H54 (cell line): ENCODE measurements around the gene MRPL37.
"Not testable (repeated sequence)": the region's sequence is repeated elsewhere in the genome, so short reads cannot be mapped to it uniquely, and the experiment has no call there.

ENCODE experiments used
- DNase-seq: peaks from one replicate; pipeline ENCODE4 v3.0.0; 2011; ENCODE audit warnings: low spot score, mixed read lengths; ENCODE audit not compliant: insufficient read length
- FAIRE-seq: peaks from 3 replicates; lab custom pipeline; 2011; peaks lifted over from hg19 to GRCh38; lab: Jason Lieb, UNC
- POLR2A ChIP-seq: IDR thresholded peaks from 2 replicates; pipeline ENCODE4 v1.6.1; 2011; ENCODE audit warnings: low read depth, mild to moderate bottlenecking, low read length

The MRPL37 gene

GRCh38 chr1:54165146-54165545, 34.8 kb upstream of the MRPL37 start:
- FAIRE-seq (no peak), DNase-seq (no peak)
- TF ChIP-seq POLR2A = no peak

DNA sequence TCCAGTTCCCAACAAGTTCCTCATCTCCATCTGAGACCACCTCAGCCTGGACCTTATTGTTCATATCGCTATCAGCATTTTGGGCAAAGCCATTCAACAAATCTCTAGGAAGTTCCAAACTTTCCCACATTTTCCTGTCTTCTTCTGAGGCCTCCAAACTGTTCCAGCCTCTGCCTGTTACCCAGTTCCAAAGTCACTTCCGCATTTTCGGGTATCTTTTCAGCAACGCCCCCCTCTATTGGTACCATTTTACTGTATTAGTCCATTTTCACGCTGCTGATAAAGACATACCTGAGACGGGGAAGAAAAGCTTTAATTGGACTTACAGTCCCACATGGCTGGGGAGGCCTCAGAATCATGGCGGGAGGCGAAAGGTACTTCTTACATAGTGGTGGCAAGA, 33.6 kb upstream of the MRPL37 start:
- DNase-seq, FAIRE-seq: not testable (repeated sequence)

DNA sequence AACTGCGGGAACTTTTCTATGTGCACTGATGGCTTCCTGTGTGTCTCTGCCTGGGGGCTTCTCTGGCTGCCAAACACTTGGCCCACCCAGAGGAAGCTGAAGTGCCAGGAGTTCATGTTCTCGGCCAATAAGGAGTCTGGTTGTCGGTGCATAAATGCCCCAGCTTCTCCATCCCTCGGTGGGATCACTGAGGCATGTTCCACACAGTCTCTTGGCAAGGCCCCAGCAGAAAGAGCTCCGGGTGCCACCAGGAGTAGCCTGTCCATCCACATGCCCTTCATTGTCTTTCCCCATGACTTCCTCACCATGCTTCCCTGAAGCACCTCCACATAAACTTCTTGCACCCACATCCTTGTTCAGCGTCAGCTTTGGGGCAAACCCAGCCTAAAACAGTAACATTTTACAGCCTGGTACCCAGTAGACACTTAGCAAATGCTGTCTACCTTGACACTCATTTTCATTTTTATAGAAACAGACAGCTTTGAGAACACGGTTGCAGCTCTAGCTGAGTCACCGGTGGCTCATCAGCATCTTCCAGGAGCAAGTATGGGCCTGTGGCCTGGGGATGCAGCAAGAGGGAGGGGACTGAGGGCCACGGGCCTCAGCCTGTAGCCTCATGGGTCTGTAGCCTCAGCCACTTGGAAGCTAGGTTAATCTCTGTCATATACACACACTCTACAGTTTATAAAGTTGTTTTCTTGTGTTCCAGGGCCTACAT, 32.4 kb upstream of the MRPL37 start:
- peak; percentile 76 for DNase-seq
- FAIRE-seq = peak; percentile 70
- TF ChIP-seq POLR2A = no peak

DNA sequence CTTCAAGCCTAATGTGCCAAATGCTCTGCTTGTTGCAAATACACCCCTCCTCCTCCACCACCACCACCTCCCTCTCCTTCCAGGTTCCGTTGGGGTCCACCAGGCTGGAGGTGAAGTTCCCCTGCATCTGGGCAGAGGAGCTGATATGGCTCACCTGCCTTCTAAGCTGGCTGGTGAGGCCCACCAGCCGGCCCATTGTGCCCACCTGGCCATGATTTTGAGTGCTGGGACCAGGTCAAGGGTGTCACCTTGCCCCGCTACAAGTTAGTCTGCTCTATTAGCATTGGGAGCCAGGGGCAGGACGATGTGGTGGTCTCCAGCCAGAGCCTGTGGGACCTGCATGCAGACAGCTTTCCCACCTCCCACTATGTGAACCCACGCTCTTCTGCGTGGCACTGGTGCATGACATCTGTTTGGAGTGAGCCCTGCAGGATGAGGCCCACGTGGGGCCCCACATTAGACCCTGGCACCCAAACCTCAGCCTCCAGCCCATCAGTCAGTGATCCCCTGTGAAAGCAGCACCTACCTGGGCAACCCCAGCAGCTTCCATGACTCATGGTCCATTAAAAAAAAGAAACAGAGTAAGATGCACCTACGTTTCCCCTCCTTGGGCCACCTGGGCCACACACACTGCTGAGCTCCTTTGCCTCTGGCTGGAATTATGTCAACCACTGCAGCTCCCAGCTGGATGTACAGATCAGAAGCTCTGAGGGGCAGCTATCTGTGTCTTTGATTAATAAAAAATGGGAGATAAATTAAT, 31.6 kb upstream of the MRPL37 start:
- no peak for TF ChIP-seq POLR2A
- FAIRE-seq (no peak), DNase-seq (no peak)

DNA sequence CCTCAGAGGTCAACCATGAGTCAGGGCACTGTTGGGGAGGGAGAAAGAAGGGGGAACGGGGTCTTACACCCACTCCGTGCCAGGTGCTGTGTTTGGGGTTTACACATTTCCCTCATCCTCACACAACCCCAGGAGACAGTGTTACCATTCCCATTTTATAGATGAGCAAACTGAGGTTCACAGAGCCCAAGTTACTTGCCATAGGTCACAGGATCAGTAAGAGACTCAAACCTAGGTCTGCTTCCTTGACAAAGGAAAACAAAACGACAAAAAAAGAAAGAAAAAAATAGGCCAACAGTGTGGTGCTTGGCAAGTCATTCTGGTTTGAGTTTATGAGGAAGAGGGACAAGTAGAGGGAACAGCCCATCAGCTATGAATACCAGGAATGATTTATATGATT, 30.9 kb upstream of the MRPL37 start:
- FAIRE-seq (no peak), DNase-seq (no peak)
- no peak for TF ChIP-seq POLR2A

GRCh38 chr1:54171016-54171415, 29.0 kb upstream of the MRPL37 start:
- DNase-seq = no peak
- TF ChIP-seq POLR2A = no peak
- no peak for FAIRE-seq

- no peak for TF ChIP-seq POLR2A
- no peak for FAIRE-seq
- DNase-seq = no peak
Observed at GRCh38 chr1:54171606-54172005, 28.4 kb upstream of the MRPL37 start.

DNA sequence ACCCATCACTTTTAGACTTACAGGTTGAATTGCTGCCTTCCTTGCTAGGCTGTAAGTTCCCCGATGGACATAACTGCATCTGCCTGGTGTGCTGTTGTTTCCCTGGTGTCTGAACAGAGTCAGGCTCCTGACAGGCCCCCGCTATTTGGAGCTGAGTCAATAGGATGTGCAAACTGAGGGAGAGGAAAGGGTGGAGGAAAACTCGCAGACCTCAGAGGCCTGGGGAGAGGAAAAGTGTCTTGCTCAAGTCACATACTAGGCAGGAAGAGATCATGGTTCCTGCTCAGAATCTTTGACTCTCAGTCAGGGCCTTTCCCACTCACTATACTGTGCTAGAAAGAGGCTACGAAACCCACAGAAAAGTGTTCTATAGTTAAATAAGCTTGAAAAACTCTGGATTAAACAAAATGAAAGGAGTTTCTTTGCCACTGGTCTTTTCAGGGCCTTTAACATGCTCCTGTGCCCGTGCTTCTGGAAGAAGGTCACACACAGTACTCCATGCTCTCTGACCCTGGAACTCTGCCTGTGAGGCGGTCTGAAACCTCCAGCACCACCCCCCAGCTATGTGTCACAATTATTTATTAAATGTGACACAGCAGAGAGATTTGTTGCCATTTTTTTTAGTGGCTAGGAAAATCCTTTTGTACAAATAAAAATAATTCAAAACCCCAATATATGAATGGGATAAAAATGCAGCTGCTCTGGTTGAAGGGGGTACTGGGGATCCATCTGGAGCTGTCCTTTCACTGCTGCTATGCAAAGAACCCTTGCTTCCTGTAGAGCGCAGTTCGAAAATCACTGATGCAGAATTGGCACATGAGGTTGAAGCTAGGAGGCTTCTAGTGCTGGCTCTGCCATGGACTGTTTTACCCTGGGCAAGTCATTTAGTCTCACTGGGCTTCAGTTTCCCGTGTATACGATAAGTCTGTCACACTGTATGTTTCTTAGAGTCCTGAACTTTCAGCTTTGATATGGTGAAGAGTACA, 27.1 kb upstream of the MRPL37 start:
- FAIRE-seq (no peak), DNase-seq (no peak)
- no peak for TF ChIP-seq POLR2A

DNA sequence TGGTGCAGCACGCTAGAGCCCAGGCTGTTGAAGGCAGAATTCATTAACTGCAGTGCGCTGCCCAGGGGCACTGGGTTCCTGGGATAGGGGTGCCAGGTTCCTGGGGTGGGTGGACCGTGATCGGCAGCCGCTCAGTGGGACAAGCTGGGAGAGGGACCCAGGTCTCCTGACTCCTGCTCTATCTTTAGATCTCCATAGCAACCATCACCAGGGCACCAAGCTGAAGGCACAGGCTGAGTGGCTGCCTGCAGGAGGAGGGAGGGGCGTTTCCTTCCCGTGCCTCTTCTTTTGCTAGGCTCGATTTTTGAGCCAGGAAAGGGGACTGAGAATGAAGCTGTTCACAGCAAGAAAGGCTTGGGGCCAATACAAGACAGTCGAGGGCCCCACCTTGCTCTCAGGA, 26.3 kb upstream of the MRPL37 start:
- no peak for DNase-seq
- TF ChIP-seq POLR2A = no peak
- FAIRE-seq = no peak

GRCh38 chr1:54174106-54174505, 25.9 kb upstream of the MRPL37 start:
- no peak for DNase-seq
- TF ChIP-seq POLR2A = no peak

DNA sequence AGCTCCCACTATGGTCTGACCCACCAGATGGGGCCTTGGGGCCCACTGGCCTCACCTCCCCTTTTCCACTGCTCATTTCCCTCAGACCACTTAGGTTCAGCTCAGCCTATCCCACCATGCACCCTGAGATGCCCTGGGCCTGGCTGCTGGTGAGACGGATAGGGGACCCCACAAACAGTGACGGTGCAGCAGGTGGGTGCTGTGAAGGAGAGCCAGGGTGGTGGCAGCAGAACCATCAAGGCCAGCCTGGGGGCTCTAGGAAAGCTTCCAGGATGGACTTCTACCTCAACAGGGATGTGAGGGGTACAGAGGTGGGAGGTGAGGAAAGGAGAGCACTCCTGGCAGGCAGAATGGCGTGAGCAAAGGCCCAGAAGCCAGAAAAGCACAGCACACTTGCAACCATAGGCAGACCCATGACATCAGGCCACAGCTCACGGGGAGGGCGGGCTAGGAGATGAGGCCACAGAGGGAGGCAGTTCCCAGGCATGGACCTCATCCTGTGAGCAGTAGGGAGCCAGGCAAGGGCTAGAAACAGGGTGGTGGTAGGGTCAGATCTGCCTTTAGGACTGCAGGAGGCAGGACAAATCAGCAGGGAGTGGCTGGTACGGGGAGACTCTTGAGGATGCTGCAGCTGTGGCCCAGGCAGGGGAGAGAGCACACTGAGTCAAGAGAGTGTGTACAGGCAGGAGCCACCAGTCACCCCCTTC, 23.2 kb upstream of the MRPL37 start:
- FAIRE-seq (no peak), DNase-seq (no peak)
- no peak for TF ChIP-seq POLR2A

More at GRCh38 chr1:54174106-54174505, 25.9 kb upstream of the MRPL37 start:
- FAIRE-seq = no peak

DNA sequence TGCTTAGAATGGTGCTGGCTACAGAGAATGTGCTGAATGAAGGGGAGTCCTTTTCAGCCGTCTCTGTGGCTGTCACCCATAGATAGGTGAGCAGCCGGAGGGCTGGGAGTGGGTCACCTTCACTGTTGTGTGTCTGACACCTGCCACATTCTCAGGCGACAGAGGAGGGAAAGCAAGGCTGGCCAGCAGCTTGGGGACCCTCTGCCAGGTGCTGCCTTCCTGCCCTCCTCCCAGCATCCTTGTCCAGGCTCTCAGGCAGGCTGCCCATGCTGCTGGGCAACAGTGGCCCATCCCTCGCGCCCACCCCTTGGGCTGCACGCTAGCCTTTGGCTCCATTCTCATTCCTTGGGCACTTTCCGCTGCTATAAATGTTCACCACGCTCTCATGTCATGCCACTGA, 22.2 kb upstream of the MRPL37 start:
- DNase-seq (no peak), FAIRE-seq (no peak)
- no peak for TF ChIP-seq POLR2A

DNA sequence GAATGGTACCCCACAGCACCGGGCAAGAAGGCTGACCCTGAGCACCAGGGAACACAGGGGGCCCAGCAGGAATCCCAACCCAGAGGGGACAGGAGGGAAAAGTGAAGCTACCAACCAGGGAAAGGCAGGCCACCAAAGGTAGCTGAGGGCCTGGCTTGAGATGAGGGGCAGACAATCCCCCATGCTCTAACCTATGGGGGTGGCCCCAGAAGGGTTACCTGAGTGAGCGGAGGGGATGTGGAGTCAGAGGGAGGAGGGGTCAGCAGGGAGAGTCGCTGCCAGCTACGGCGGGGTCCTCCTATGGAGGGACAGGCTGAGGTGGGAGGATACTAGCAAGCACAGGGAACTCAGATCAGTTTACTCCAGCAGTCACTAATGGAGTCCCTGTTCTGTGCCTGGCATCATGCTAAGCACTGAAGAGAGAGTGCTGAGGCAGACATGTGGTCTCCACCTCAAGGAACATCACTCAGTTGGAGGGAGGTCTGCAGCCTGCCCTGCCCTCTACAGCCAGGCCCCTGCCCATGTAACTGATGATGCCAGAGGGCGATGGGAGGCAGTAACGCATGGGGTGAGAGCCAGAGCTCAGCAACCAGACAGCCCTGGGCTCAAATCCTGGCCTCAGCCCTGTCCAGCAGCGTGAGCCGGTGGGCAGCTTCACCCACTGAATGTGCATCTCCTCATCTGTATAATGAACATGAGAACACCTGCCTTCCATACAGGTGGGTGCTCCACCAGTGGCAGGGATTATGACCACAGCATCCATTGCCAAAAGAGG, 21.5 kb upstream of the MRPL37 start:
- no peak for FAIRE-seq
- DNase-seq = no peak
- TF ChIP-seq POLR2A = no peak
